Stimulated activated naive CD8-positive, alpha-beta T cell treated with anti-CD3 and anti-CD28 coated beads, Interleukin-15, Interleukin-2, amounts not matched to agents 100 ng/mL and 50 ng/mL, for 24 hours (primary cell): ENCODE results near the gene REC8.
A peak's percentile ranks its signal among the peaks of the same experiment; 100 is the strongest.
"Not testable (repeated sequence)": the region's sequence is repeated elsewhere in the genome, so short reads cannot be mapped to it uniquely, and the experiment has no call there.

Experiments
- H3K27ac Mint-ChIP-seq: one replicate; pipeline ENCODE4 v1.8.0; 2021; ENCODE audit warnings: mild to moderate bottlenecking, mixed read lengths
- H3K27me3 Mint-ChIP-seq: one replicate; pipeline ENCODE4 v1.8.0; 2021; ENCODE audit warnings: mixed read lengths
- H3K36me3 Mint-ChIP-seq: one replicate; pipeline ENCODE4 v1.8.0; 2021; ENCODE audit warnings: low read depth, mixed read lengths
- H3K4me1 Mint-ChIP-seq: one replicate; pipeline ENCODE4 v1.8.0; 2021; ENCODE audit warnings: low read depth, mixed read lengths
- H3K4me3 Mint-ChIP-seq: one replicate; pipeline ENCODE4 v1.8.0; 2021; ENCODE audit warnings: mild to moderate bottlenecking, mixed read lengths
- H3K9me3 Mint-ChIP-seq: one replicate; pipeline ENCODE4 v1.8.0; 2021; ENCODE audit warnings: mixed read lengths

The REC8 gene

GRCh38 chr14:24212924-24213865 is 41.3 kb downstream of the REC8 start, which contains the start of gene CHMP4A:
TSS of gene CHMP4A (minus strand) at chr14:24213488. CDS start at chr14:24213439, 49 bp downstream.
- Mint-ChIP-seq H3K36me3 (peaks cover 50% of the 10 kb centered on the region), H3K9me3 (no peaks in the 10 kb centered on the region), H3K4me3 (peak within 1 kb of the TSS; percentile 99), H3K27ac (peak within 1 kb of the TSS; percentile 99), H3K4me1 (peaks cover 61% of the 10 kb centered on the region), H3K27me3 (no peaks in the 10 kb centered on the region)

GRCh38 chr14:24213866-24214662 is 42.2 kb downstream of the REC8 start:
- H3K27ac Mint-ChIP-seq: peak overlapping the region; percentile 99
- H3K27me3 Mint-ChIP-seq: no peaks in the 10 kb centered on the region
- no peaks in the 10 kb centered on the region for H3K9me3 Mint-ChIP-seq
- peaks cover 50% of the 10 kb centered on the region for H3K36me3 Mint-ChIP-seq
- H3K4me1 Mint-ChIP-seq: peaks cover 61% of the 10 kb centered on the region
- peak overlapping the region; percentile 99 for H3K4me3 Mint-ChIP-seq

DNA sequence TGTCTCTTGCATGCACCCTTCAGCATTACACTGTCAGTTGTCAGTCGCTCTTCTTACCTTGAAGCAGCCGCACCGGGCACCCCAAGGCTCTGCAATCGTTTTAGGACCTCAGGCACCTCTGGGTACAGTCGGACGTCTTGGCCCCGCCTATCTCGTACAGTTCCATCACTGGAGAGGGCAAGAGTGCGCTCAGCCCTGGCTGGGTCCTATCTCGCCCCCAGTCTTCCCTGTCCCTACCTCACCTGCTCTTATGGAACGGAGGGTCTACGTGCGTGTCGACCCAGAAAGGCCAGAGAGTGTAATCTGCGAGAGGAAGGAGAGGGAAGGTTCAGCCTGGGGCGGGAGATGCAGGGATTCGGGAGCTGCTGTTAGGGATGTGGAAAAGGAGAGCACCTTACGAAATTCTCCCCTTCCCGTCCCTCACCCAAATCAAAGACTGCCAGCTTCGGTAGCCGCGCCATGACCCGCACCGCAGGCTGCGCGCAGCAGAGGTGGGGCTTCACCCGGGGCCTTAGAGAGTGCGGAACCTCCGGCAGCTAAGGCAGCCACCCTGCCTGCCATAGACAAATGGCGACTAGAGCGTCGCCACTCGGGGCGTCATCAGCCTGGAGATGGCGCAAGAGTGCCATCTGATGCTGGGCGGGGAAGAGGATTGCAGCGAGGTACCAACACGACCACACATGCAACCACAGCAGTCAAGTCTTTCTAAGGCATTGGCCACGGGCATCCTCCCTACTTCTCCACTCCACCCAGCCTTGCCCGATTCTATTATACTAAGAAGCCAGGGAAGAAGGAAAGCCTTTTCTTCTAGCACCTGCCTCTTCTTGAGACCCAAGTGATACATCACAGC is 43.8 kb downstream of the REC8 start, which contains the start of gene MDP1:
Gene MDP1 (minus strand): TSS at position 572 of the 850 bp plus-strand sequence. CDS start 111 bp downstream, at position 461.
- H3K36me3 Mint-ChIP-seq: peaks cover 40% of the 10 kb centered on the region
- H3K9me3 Mint-ChIP-seq: no peaks in the 10 kb centered on the region
- H3K4me3 Mint-ChIP-seq: peak within 1 kb of the TSS; percentile 99
- H3K4me1 Mint-ChIP-seq: peaks cover 55% of the 10 kb centered on the region
- H3K27ac Mint-ChIP-seq: peak within 1 kb of the TSS; percentile 59
- H3K27me3 Mint-ChIP-seq: no peaks in the 10 kb centered on the region

- H3K36me3 Mint-ChIP-seq: peaks cover 35% of the 10 kb centered on the region
- H3K9me3 Mint-ChIP-seq: no peaks in the 10 kb centered on the region
- H3K27me3 Mint-ChIP-seq: no peaks in the 10 kb centered on the region
- peak overlapping the region; percentile 99 for H3K4me3 Mint-ChIP-seq
- peak overlapping the region; percentile 59 for H3K27ac Mint-ChIP-seq
- peaks cover 51% of the 10 kb centered on the region for H3K4me1 Mint-ChIP-seq
These were observed 44.4 kb downstream of the REC8 start for GRCh38 chr14:24216345-24216699.

DNA sequence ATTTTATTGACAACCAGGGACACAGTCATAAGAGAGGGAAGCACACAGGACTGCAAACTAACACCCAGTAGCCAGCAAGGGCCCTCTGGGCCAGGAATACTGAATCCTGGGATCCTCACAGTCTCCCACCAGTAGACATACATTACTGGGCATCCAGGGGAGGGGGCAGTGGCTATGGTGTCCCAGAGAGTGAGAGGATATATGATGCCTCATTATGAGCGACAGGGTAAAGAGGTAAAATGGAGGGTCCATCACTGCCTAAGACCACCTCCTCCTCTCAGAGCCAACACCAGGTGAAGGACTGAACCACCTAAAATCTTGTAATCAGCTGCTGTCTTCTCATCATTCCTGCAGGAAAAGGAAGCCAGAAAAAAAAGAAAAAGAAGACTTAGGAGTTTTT is 45.0 kb downstream of the REC8 start:
- peaks cover 30% of the 10 kb centered on the region for H3K36me3 Mint-ChIP-seq
- peaks cover 45% of the 10 kb centered on the region for H3K4me1 Mint-ChIP-seq
- not testable (repeated sequence) for H3K27me3 Mint-ChIP-seq, H3K4me3 Mint-ChIP-seq, H3K9me3 Mint-ChIP-seq
- H3K27ac Mint-ChIP-seq: peak overlapping the region; percentile 34

GRCh38 chr14:24219080-24219479 is 47.2 kb downstream of the REC8 start:
- Mint-ChIP-seq H3K4me3 (no peak overlapping the region), H3K36me3 (peaks cover 19% of the 10 kb centered on the region), H3K27me3 (no peaks in the 10 kb centered on the region), H3K27ac (no peak overlapping the region), H3K4me1 (peaks cover 24% of the 10 kb centered on the region), H3K9me3 (no peaks in the 10 kb centered on the region)

- Mint-ChIP-seq H3K27ac (no peak overlapping the region), H3K4me3 (no peak overlapping the region), H3K27me3 (no peaks in the 10 kb centered on the region), H3K9me3 (no peaks in the 10 kb centered on the region), H3K4me1 (peaks cover 22% of the 10 kb centered on the region), H3K36me3 (peaks cover 21% of the 10 kb centered on the region)
These were observed 47.6 kb downstream of the REC8 start for GRCh38 chr14:24219521-24219920.

- H3K9me3 Mint-ChIP-seq, H3K4me3 Mint-ChIP-seq, H3K27ac Mint-ChIP-seq, H3K27me3 Mint-ChIP-seq: not testable (repeated sequence)
- peaks cover 20% of the 10 kb centered on the region for H3K4me1 Mint-ChIP-seq
- H3K36me3 Mint-ChIP-seq: peaks cover 37% of the 10 kb centered on the region
These were observed 51.1 kb downstream of the REC8 start for GRCh38 chr14:24222987-24223386.

DNA sequence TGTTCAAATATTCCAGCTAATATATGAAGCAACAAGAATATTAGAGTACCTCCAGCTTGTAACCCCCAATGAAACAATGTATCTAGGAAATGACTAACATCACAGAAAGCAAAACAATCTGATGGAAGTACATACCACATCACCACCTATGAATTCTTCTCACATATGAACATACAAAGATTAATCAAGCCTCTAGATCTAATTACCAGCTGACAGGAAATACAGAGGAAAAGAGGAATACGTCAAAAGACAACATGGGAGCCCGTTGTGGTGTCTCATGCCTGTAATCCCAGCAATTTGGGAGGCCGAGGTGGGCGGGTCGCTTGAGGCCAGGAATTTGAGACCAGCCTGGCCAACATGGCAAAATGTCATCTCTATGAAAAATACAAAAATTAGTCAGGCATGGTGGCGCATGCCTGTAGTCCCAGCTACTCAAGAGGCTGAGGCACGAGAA is 52.8 kb downstream of the REC8 start:
- Mint-ChIP-seq H3K9me3 (no peaks in the 10 kb centered on the region), H3K4me3 (no peak overlapping the region), H3K36me3 (peaks cover 35% of the 10 kb centered on the region), H3K27ac (peak overlapping the region; percentile 27), H3K4me1 (peaks cover 29% of the 10 kb centered on the region), H3K27me3 (no peaks in the 10 kb centered on the region)

GRCh38 chr14:24226473-24226872 is 54.6 kb downstream of the REC8 start:
- Mint-ChIP-seq H3K4me1 (peaks cover 37% of the 10 kb centered on the region), H3K27ac (no peak overlapping the region), H3K36me3 (peaks cover 33% of the 10 kb centered on the region), H3K9me3 (no peaks in the 10 kb centered on the region), H3K27me3 (no peaks in the 10 kb centered on the region), H3K4me3 (no peak overlapping the region)

- H3K36me3 Mint-ChIP-seq: peaks cover 33% of the 10 kb centered on the region
- no peak overlapping the region for H3K4me3 Mint-ChIP-seq
- H3K27ac Mint-ChIP-seq: no peak overlapping the region
- H3K9me3 Mint-ChIP-seq: no peaks in the 10 kb centered on the region
- peaks cover 48% of the 10 kb centered on the region for H3K4me1 Mint-ChIP-seq
- H3K27me3 Mint-ChIP-seq: no peaks in the 10 kb centered on the region
These were observed 57.0 kb downstream of the REC8 start for GRCh38 chr14:24228902-24229301.
